ENCODE results near the gene GPC1. TPM values are rescaled to one million over a fixed set of nuclear protein-coding genes. Genes with fewer than 3 reads are reported as not detected.

The GPC1 gene
- total and polyA plus RNA-seq, 2 of the 4 experiments (the other 2 are of a cell fraction): 16.0 to 211 TPM

DNA sequence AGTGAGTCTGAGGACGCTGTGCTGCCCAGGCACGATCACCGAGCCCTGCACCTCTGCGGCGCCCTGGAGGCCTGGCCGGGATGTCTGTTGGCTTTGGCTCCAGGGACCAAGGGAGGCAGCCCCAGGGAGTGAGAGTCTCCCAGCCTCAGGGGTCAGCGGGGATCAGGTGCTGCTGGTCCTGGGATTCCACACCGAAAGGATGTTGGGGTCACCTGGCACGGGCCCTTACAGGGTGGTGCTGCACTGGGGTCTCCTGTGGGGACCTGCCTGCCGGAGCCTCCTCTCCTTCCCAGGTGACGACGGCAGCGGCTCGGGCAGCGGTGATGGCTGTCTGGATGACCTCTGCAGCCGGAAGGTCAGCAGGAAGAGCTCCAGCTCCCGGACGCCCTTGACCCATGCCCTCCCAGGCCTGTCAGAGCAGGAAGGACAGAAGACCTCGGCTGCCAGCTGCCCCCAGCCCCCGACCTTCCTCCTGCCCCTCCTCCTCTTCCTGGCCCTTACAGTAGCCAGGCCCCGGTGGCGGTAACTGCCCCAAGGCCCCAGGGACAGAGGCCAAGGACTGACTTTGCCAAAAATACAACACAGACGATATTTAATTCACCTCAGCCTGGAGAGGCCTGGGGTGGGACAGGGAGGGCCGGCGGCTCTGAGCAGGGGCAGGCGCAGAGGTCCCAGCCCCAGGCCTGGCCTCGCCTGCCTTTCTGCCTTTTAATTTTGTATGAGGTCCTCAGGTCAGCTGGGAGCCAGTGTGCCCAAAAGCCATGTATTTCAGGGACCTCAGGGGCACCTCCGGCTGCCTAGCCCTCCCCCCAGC, 30.5 kb downstream of the GPC1 start:
- no peaks in the 10 kb centered on the region for H3K27me3 ChIP-seq (ENCODE audit: control insufficient read depth, insufficient read depth, low read length)
- H2AK5ac ChIP-seq (ENCODE audit: low read depth, low read length): no peak overlapping the region
- H3K56ac ChIP-seq (ENCODE audit: extremely low read depth, insufficient read depth, low read length): no peak overlapping the region
- H3K4ac ChIP-seq (ENCODE audit: low read depth, low read length): no peak overlapping the region
- H4K8ac ChIP-seq (ENCODE audit: low read depth in 2 of 2, low read length in 2 of 2): no peak overlapping the region
- no peak overlapping the region for H4K5ac ChIP-seq (ENCODE audit: low read depth, low read length)
- no peak overlapping the region for H2AFZ ChIP-seq (replicated peaks; ENCODE audit: low read length, poor library complexity)
- H3K4me3 ChIP-seq (ENCODE audit: insufficient read depth, low read depth, low read length): no peak overlapping the region
- CTCF ChIA-PET: no interaction called here
- H3K4me1 ChIP-seq (ENCODE audit: control insufficient read depth, insufficient read depth, low read length): no peaks in the 10 kb centered on the region
- no peak overlapping the region for H2BK5ac ChIP-seq (ENCODE audit: low read depth, low read length, poor library complexity, severe bottlenecking)
- no peak overlapping the region for H3K4me2 ChIP-seq (ENCODE audit: low read depth, low read length)
- no peak overlapping the region for H2BK15ac ChIP-seq (ENCODE audit: low read depth, low read length)
- peaks cover 11% of the 10 kb centered on the region for H3K9me1 ChIP-seq (ENCODE audit: insufficient read depth, low read length)
- POLR2A ChIA-PET (ENCODE audit: unreplicated experiment): no interaction called here
- peaks cover 18% of the 10 kb centered on the region; the same call in 1 of the 2 replicates for H4K20me1 ChIP-seq (ENCODE audit: insufficient read depth, low read length)
- H2BK120ac ChIP-seq (ENCODE audit: low read depth, low read length): no peak overlapping the region
- no peak overlapping the region for H3K14ac ChIP-seq (replicated peaks; ENCODE audit: low read depth, low read length)
- DNase-seq: no peak
- no peak for ATAC-seq (ENCODE audit: low read depth)
- WGBS, 2 experiments (ENCODE audit: extremely low coverage in 2 of 2, insufficient read length in 1 of 2): 85% methylated on average over 13 of the region's 28 CpGs; no CpG with 5 or more reads in 1 of the 2 experiments
- H2AK9ac ChIP-seq (replicated peaks; ENCODE audit: low read depth, low read length, poor library complexity): no peak overlapping the region
- dilution Hi-C loops (cut with HindIII; ENCODE audit: low sequenced_read_pairs, unreplicated experiment): no loop called here
- no peak overlapping the region for H3K18ac ChIP-seq (ENCODE audit: low read depth, low read length)
- no peaks in the 10 kb centered on the region for H3K9me3 ChIP-seq (ENCODE audit: control insufficient read depth, insufficient read depth, low read length)
- no peak overlapping the region for H3K23ac ChIP-seq (ENCODE audit: low read depth, low read length)
- H4K91ac ChIP-seq (ENCODE audit: insufficient read depth, low read depth, low read length): no peak overlapping the region
- intact Hi-C loops (cut with micrococcal nuclease): no loop called here
- H3K27ac ChIP-seq (ENCODE audit: insufficient read depth, low read length): no peak overlapping the region
- H2BK20ac ChIP-seq (ENCODE audit: low read depth, low read length): no peak overlapping the region
- H3K9ac ChIP-seq (ENCODE audit: low read depth, low read length): no peak overlapping the region
- H3K79me1 ChIP-seq (ENCODE audit: low read depth in 1 of 2, low read length in 2 of 2): 0 out of 4 replicates have a peak, but pooled peaks cover 0 to 3% of the 10 kb centered on the region in 2 experiments
- BruUV-seq (replicated peaks): no TSS peak
- H3K36me3 ChIP-seq (ENCODE audit: control insufficient read depth, insufficient read depth, low read length): peaks cover 38% of the 10 kb centered on the region
- in situ Hi-C loops (cut with MboI; ENCODE audit: low sequenced_read_pairs): no loop called here
- TF ChIP-seq NFE2L2 (IDR thresholded peaks at IDR 0.05; ENCODE audit: low read depth, low read length) (no peak), RAD21 (IDR thresholded peaks at IDR 0.05; ENCODE audit: low read length) (no peak), POLR2A (IDR thresholded peaks at IDR 0.05; ENCODE audit: low read depth, low read length) (no peak), MAFK (IDR thresholded peaks at IDR 0.05; ENCODE audit: low read depth, low read length) (no peak), BHLHE40 (IDR thresholded peaks at IDR 0.05; ENCODE audit: low read depth, low read length) (no peak), CHD1 (IDR thresholded peaks at IDR 0.05; ENCODE audit: low read depth, low read length) (no peak), RFX5 (IDR thresholded peaks at IDR 0.05; ENCODE audit: low read depth, low read length) (no peak), SMC3 (IDR thresholded peaks at IDR 0.05; ENCODE audit: low read depth, low read length) (no peak), MAZ (IDR thresholded peaks at IDR 0.05; ENCODE audit: borderline replicate concordance, low read depth, low read length) (no peak), RCOR1 (IDR thresholded peaks at IDR 0.05; ENCODE audit: insufficient replicate concordance, low read length) (no peak), MXI1 (IDR thresholded peaks at IDR 0.05; ENCODE audit: borderline replicate concordance, low read depth, low read length) (no peak), CEBPB (IDR thresholded peaks at IDR 0.05; ENCODE audit: low read depth, low read length) (no peak), FOS (IDR thresholded peaks at IDR 0.05; ENCODE audit: low read depth, low read length) (no peak)
- TF ChIP-seq, protein P1, sequence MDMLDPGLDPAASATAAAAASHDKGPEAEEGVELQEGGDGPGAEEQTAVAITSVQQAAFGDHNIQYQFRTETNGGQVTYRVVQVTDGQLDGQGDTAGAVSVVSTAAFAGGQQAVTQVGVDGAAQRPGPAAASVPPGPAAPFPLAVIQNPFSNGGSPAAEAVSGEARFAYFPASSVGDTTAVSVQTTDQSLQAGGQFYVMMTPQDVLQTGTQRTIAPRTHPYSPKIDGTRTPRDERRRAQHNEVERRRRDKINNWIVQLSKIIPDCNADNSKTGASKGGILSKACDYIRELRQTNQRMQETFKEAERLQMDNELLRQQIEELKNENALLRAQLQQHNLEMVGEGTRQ (IDR thresholded peaks at IDR 0.05; ENCODE audit: low read depth, low read length): no peak
- TF ChIP-seq, protein P2, sequence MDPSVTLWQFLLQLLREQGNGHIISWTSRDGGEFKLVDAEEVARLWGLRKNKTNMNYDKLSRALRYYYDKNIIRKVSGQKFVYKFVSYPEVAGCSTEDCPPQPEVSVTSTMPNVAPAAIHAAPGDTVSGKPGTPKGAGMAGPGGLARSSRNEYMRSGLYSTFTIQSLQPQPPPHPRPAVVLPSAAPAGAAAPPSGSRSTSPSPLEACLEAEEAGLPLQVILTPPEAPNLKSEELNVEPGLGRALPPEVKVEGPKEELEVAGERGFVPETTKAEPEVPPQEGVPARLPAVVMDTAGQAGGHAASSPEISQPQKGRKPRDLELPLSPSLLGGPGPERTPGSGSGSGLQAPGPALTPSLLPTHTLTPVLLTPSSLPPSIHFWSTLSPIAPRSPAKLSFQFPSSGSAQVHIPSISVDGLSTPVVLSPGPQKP (IDR thresholded peaks at IDR 0.05; ENCODE audit: borderline replicate concordance, low read depth, low read length): no peak
